ENCODE measurements around the gene SLC66A2. TPM values are rescaled to one million over a fixed set of nuclear protein-coding genes. Genes with fewer than 3 reads are reported as not detected.

Gene SLC66A2
- total RNA-seq, 4 donors from 2014 or later: 65.6 to 112 (median 75.3) TPM

- no peak overlapping the region for H3K4me3 ChIP-seq (ENCODE audit: low read depth, poor library complexity, severe bottlenecking)
- TF ChIP-seq POLR2A (IDR thresholded peaks at IDR 0.05) (no peak), CTCF (IDR thresholded peaks at IDR 0.05) (no peak)
- WGBS, 2 donors: 96 to 98% methylated on average over 26 of the region's 26 CpGs
- intact Hi-C loops (cut with DNase I; ENCODE audit: low total_unique reads): no loop called here
- peak; percentile 4 to 52 for DNase-seq (ENCODE audit: low spot score in 2 of 2)
Measured at GRCh38 chr18:79923896-79924585, 27.4 kb downstream of the SLC66A2 start.

- TF ChIP-seq POLR2A (IDR thresholded peaks at IDR 0.05) (no peak), CTCF (IDR thresholded peaks at IDR 0.05) (no peak)
- intact Hi-C loops (cut with DNase I; ENCODE audit: low total_unique reads): no loop called here
- peak in 1 of 2 donors; percentile 79 for DNase-seq (ENCODE audit: low spot score in 2 of 2)
- no peak overlapping the region for H3K4me3 ChIP-seq (ENCODE audit: low read depth, poor library complexity, severe bottlenecking)
- 88 to 89% methylated on average over 17 of the region's 17 CpGs for WGBS, 2 donors
Measured at GRCh38 chr18:79922971-79923411, 28.5 kb downstream of the SLC66A2 start.

- intact Hi-C loops (cut with DNase I; ENCODE audit: low total_unique reads): no loop called here
- H3K4me3 ChIP-seq (ENCODE audit: low read depth, poor library complexity, severe bottlenecking): no peak overlapping the region
- WGBS, 2 donors: 95% methylated on average over 24 of the region's 24 CpGs
- DNase-seq (ENCODE audit: low spot score in 2 of 2): peak; percentile 3 to 60
- TF ChIP-seq POLR2A (IDR thresholded peaks at IDR 0.05) (no peak), CTCF (IDR thresholded peaks at IDR 0.05) (no peak)
Measured at GRCh38 chr18:79921984-79922965, 29.2 kb downstream of the SLC66A2 start.

- TF ChIP-seq CTCF (IDR thresholded peaks at IDR 0.05) (no peak), POLR2A (IDR thresholded peaks at IDR 0.05) (no peak)
- intact Hi-C loops (cut with DNase I; ENCODE audit: low total_unique reads): no loop called here
Measured at GRCh38 chr18:79919089-79919488, 32.4 kb downstream of the SLC66A2 start.

GRCh38 chr18:79918615-79919011 is 32.8 kb downstream of the SLC66A2 start:
- 94 to 98% methylated on average over 9 to 20 of the region's 20 CpGs for WGBS, 2 donors
- TF ChIP-seq POLR2A (IDR thresholded peaks at IDR 0.05) (no peak), CTCF (IDR thresholded peaks at IDR 0.05) (no peak)
- H3K4me3 ChIP-seq (ENCODE audit: low read depth, poor library complexity, severe bottlenecking): no peak overlapping the region
- intact Hi-C loops (cut with DNase I; ENCODE audit: low total_unique reads): no loop called here
- DNase-seq (ENCODE audit: low spot score in 2 of 2): peak in 1 of 2 donors; percentile 84

More at GRCh38 chr18:79919089-79919488, 32.4 kb downstream of the SLC66A2 start:
- peak in 1 of 2 donors; percentile 71 for DNase-seq (ENCODE audit: low spot score in 2 of 2)
- 97% methylated on average over 18 to 19 of the region's 19 CpGs for WGBS, 2 donors
- H3K4me3 ChIP-seq (ENCODE audit: low read depth, poor library complexity, severe bottlenecking): no peak overlapping the region

Data from lower leg skin (tissue), 4 donors.